ENCODE results near the gene UNC80. TPM values are rescaled to one million over a fixed set of nuclear protein-coding genes. Genes with fewer than 3 reads are reported as not detected.

UNC80 gene
- total and polyA plus RNA-seq, 2 of the 13 experiments (the other 11 are each of a cell fraction or from before 2014, with no cell fraction given), result not detected

DNA sequence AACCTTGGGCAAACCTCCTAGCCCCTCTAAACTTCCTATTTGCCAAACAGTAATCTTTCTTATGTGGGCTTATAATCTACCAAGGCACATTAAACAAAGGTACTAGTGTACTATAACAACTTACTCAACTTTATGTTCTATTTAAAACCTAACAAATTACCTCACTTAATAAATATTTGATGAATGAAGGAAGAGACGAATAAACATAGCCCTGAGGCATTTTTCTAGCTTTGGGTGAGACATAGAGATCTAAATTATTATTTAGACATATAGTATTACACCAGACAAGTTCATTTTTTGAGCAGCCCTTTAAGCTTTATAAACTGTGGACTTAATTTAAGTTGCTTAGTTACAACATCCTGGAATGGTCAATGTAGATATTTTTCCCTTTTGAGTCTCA lies 104.6 kb downstream of the UNC80 start (continued):
- TF ChIP-seq MZF1 (CRISPR knock-in tag; IDR thresholded peaks at IDR 0.05; ENCODE audit: borderline replicate concordance) (no peak), LCORL (IDR thresholded peaks at IDR 0.05) (no peak), LCORL (CRISPR knock-in tag; IDR thresholded peaks at IDR 0.05) (no peak), HDAC1 (CRISPR knock-in tag; IDR thresholded peaks at IDR 0.05) (no peak), BHLHE40 (IDR thresholded peaks at IDR 0.05; ENCODE audit: low read length) (no peak), HMGXB3 (CRISPR knock-in tag; IDR thresholded peaks at IDR 0.05; ENCODE audit: borderline replicate concordance) (no peak), ZNF207 (IDR thresholded peaks at IDR 0.05; ENCODE audit: borderline replicate concordance) (no peak)

DNA sequence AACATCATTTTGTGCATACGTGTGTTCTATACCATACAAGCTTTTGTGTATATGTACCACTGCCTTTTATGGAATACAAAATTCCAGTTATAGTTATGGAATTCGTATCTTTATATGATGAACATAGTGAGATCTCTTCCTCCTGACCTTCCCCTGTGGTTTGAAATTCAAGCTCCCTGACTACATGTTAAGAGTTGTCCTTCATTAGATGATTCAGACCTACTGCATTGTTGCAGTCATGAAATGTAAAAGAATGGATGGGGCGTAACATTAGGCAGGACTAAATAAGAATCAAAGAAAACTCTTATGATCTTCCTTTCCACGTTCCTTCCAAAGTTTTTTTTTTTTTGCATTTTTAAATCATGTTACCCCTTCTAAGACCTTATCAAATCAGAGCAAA lies 107.1 kb downstream of the UNC80 start:
- intact Hi-C loops (cut with micrococcal nuclease; ENCODE audit: unreplicated experiment) (no loop called here), in situ Hi-C loops (cut with HindIII; ENCODE audit: extremely low pct_ligation_motif_present, low pct_unique_long_range_greater_than_20kb) (no loop called here)
- no peaks in the 10 kb centered on the region for H3K9me3 ChIP-seq (ENCODE audit: low read length)
- TF ChIP-seq STAT5B (CRISPR knock-in tag; IDR thresholded peaks at IDR 0.05) (no peak), KAT8 (CRISPR knock-in tag; IDR thresholded peaks at IDR 0.05) (no peak), KDM4B (CRISPR knock-in tag; IDR thresholded peaks at IDR 0.05) (no peak), HMGXB4 (CRISPR knock-in tag; IDR thresholded peaks at IDR 0.05; ENCODE audit: borderline replicate concordance in 1 of 2, low read depth in 1 of 2) (no peak), CBFB (CRISPR knock-in tag; IDR thresholded peaks at IDR 0.05) (no peak), ZMAT3 (CRISPR knock-in tag; conservative IDR thresholded peaks at IDR 0.05) (no peak), ZNF546 (CRISPR knock-in tag; conservative IDR thresholded peaks at IDR 0.05) (no peak), PCBP2 (optimal IDR thresholded peaks at IDR 0.05; ENCODE audit: low read depth, low read length, poor library complexity, severe bottlenecking) (no peak), JDP2 (CRISPR knock-in tag; IDR thresholded peaks at IDR 0.05; ENCODE audit: borderline replicate concordance) (no peak), SIN3A (IDR thresholded peaks at IDR 0.05; ENCODE audit: borderline replicate concordance, low read depth, low read length) (no peak)

More for the DNA sequence above, 107.1 kb downstream of the UNC80 start:
- ChIA-PET CTCF (ENCODE audit: low intra/inter-chr PET ratio, low total read pairs) (no interaction called here), POLR2A (no interaction called here)
- no peak for FAIRE-seq
- BruUV-seq (replicated peaks), result no TSS peak
- Histone ChIP-seq H3K4me3 (replicated peaks in 1 of 3; ENCODE audit: insufficient read depth in 1 of 3, low read depth in 2 of 3, low read length in 3 of 3) (no peak overlapping the region), H3K9ac (ENCODE audit: insufficient read depth, low read depth, low read length) (no peak overlapping the region), H3K27ac (ENCODE audit: extremely low read length, insufficient read depth, low read length) (no peak overlapping the region), H3K79me2 (ENCODE audit: insufficient read depth, low read length) (no peaks in the 10 kb centered on the region), H2AFZ (ENCODE audit: low read length) (no peak overlapping the region), H3K4me2 (ENCODE audit: low read depth, low read length) (no peak overlapping the region), H3K36me3 (replicated peaks in 1 of 2; ENCODE audit: control insufficient read depth in 1 of 2, insufficient read depth in 2 of 2, low read length in 2 of 2) (no peaks in the 10 kb centered on the region), H3K27me3 (ENCODE audit: control insufficient read depth in 1 of 2, insufficient read depth in 2 of 2, low read length in 2 of 2) (no peaks in the 10 kb centered on the region), H4K20me1 (ENCODE audit: insufficient read depth, low read length) (no peaks in the 10 kb centered on the region), H3K4me1 (ENCODE audit: insufficient read depth, low read length) (no peaks in the 10 kb centered on the region)
- 18% methylated on average over 4 of the region's 4 CpGs for WGBS (ENCODE audit: low lambda C conversion rate)
- DNase-seq (ENCODE audit: low spot score), result no peak
- ATAC-seq, result no peak
